ENCODE data around the gene NPPA. TPM values are rescaled to one million over a fixed set of nuclear protein-coding genes. Genes with fewer than 3 reads are reported as not detected.
A peak's percentile ranks its signal among the peaks of the same experiment; 100 is the strongest.

Gene NPPA
- total RNA-seq, 1 experiment from 2014 or later, result not detected

- peak; percentile 48; the same call in 1 of the 2 replicates for ATAC-seq
- no peaks in the 10 kb centered on the region for H3K4me1 ChIP-seq (ENCODE audit: insufficient read depth, low read length)
- no peaks in the 10 kb centered on the region for H3K9me2 ChIP-seq (replicated peaks; ENCODE audit: low read length)
- H4K20me1 ChIP-seq (ENCODE audit: low read length), result no peaks in the 10 kb centered on the region
- no TSS peak for BruUV-seq (replicated peaks)
- DNase-seq, result no peak
- ChIA-PET POLR2A (ENCODE audit: unreplicated experiment) (interaction anchor here (0.5 kb wide), 1 partner anchor 30 kb away, joined by 6 read pairs; no protein-coding TSS in a partner anchor), CTCF (no interaction called here)
- H3K27ac ChIP-seq (ENCODE audit: low read length), result no peak overlapping the region
- TF ChIP-seq CTCF (conservative IDR thresholded peaks at IDR 0.05; ENCODE audit: low read depth, low read length), result no peak
- 0 out of 2 replicates have a peak, but pooled peaks cover 4% of the 10 kb centered on the region for H3K27me3 ChIP-seq (ENCODE audit: low read length)
- no peak overlapping the region for H2AFZ ChIP-seq (ENCODE audit: low read length)
- intact Hi-C loops (cut with micrococcal nuclease), result no loop called here
- H3F3A ChIP-seq (ENCODE audit: low read length, unreplicated experiment), result no peaks in the 10 kb centered on the region
- no peaks in the 10 kb centered on the region for H3K79me2 ChIP-seq (ENCODE audit: low read length)
- H3K36me3 ChIP-seq (ENCODE audit: low read depth, low read length), result no peaks in the 10 kb centered on the region
- H3K4me3 ChIP-seq (ENCODE audit: low read length), result no peak overlapping the region
- H3K9ac ChIP-seq (ENCODE audit: low read length), result no peak overlapping the region
- H3K9me3 ChIP-seq (ENCODE audit: low read length), result no peaks in the 10 kb centered on the region
- H3K4me2 ChIP-seq (ENCODE audit: low read length), result no peak overlapping the region
Measured at GRCh38 chr1:11882814-11883538, 35.4 kb upstream of the NPPA start.

GRCh38 chr1:11881749-11882441, 34.3 kb upstream of the NPPA start:
- POLR2A ChIA-PET (ENCODE audit: unreplicated experiment), result no interaction called here
- no TSS peak for BruUV-seq (replicated peaks)
- DNase-seq, result peak; percentile 10

More at GRCh38 chr1:11881749-11882441, 34.3 kb upstream of the NPPA start:
- Histone ChIP-seq H3K27me3 (ENCODE audit: low read length) (peaks cover 4% of the 10 kb centered on the region; the same call in 1 of the 2 replicates), H3K4me1 (ENCODE audit: insufficient read depth, low read length) (no peaks in the 10 kb centered on the region), H3K79me2 (ENCODE audit: low read length) (no peaks in the 10 kb centered on the region), H3K36me3 (ENCODE audit: low read depth, low read length) (no peaks in the 10 kb centered on the region), H2AFZ (ENCODE audit: low read length) (no peak overlapping the region), H3K4me2 (ENCODE audit: low read length) (no peak overlapping the region), H3K4me3 (ENCODE audit: low read length) (no peak overlapping the region), H3F3A (ENCODE audit: low read length, unreplicated experiment) (no peaks in the 10 kb centered on the region), H4K20me1 (ENCODE audit: low read length) (no peaks in the 10 kb centered on the region), H3K9me2 (replicated peaks; ENCODE audit: low read length) (no peaks in the 10 kb centered on the region), H3K9ac (ENCODE audit: low read length) (no peak overlapping the region), H3K9me3 (ENCODE audit: low read length) (no peaks in the 10 kb centered on the region), H3K27ac (ENCODE audit: low read length) (no peak overlapping the region)
- TF ChIP-seq CTCF (conservative IDR thresholded peaks at IDR 0.05; ENCODE audit: low read depth, low read length), result 0 out of 2 replicates have a peak, but pooled peaks have one; percentile 20
- no peak for TF ChIP-seq EZH2 (IDR thresholded peaks at IDR 0.05; ENCODE audit: low read length, unreplicated experiment)
- CTCF ChIA-PET, result no interaction called here
- ATAC-seq, result no peak
- intact Hi-C loops (cut with micrococcal nuclease), result no loop called here
